Measurements from ENCODE around the gene PRKCA.

PRKCA gene

GRCh38 chr17:66523378-66524200 is 221.2 kb downstream of the PRKCA start:
- no peak for DNase-seq

- DNase-seq, result peak in 1 of 5 experiments; percentile 35
These were observed 222.5 kb downstream of the PRKCA start for GRCh38 chr17:66524877-66525276.

- DNase-seq, result no peak
These were observed 222.9 kb downstream of the PRKCA start for GRCh38 chr17:66525338-66525737.

- peak in 1 of 5 experiments; percentile 26 for DNase-seq
These were observed 224.4 kb downstream of the PRKCA start for GRCh38 chr17:66526827-66527226.

GRCh38 chr17:66527335-66527734 is 224.9 kb downstream of the PRKCA start:
- DNase-seq, result no peak

GRCh38 chr17:66531851-66532295 is 229.5 kb downstream of the PRKCA start:
- DNase-seq, result no peak

GRCh38 chr17:66533572-66533971 is 231.2 kb downstream of the PRKCA start:
- DNase-seq, result no peak

- DNase-seq, result no peak
These were observed 231.6 kb downstream of the PRKCA start for GRCh38 chr17:66533986-66534385.

GRCh38 chr17:66535611-66536010 is 233.2 kb downstream of the PRKCA start:
- DNase-seq, result no peak

GRCh38 chr17:66537502-66537901 is 235.1 kb downstream of the PRKCA start:
- no peak for DNase-seq

GRCh38 chr17:66538776-66539175 is 236.4 kb downstream of the PRKCA start:
- no peak for DNase-seq

GRCh38 chr17:66540131-66540781 is 237.8 kb downstream of the PRKCA start:
- no peak for DNase-seq

- peak in 1 of 5 experiments; percentile 81 for DNase-seq
These were observed 239.2 kb downstream of the PRKCA start for GRCh38 chr17:66541461-66542128.

GRCh38 chr17:66542129-66542966 is 239.9 kb downstream of the PRKCA start:
- DNase-seq, result peak in 1 of 5 experiments; percentile 84

- DNase-seq, result no peak
These were observed 240.6 kb downstream of the PRKCA start for GRCh38 chr17:66542967-66543520.

- no peak for DNase-seq
These were observed 241.1 kb downstream of the PRKCA start for GRCh38 chr17:66543526-66543925.

- DNase-seq, result no peak
These were observed 243.5 kb downstream of the PRKCA start for GRCh38 chr17:66545918-66546317.

GRCh38 chr17:66547151-66547865 is 244.9 kb downstream of the PRKCA start:
- DNase-seq, result peak in 1 of 5 experiments; percentile 80

- peak in 3 of 5 experiments; percentile 10 to 92 (median 20) for DNase-seq
These were observed 245.7 kb downstream of the PRKCA start for GRCh38 chr17:66548158-66548557.

GRCh38 chr17:66548659-66549310 is 246.4 kb downstream of the PRKCA start:
- DNase-seq, result peak in 1 of 5 experiments; percentile 30

GRCh38 chr17:66549311-66549704 is 246.9 kb downstream of the PRKCA start:
- no peak for DNase-seq
